ENCODE data around the gene CDX2. TPM values are rescaled to one million over a fixed set of nuclear protein-coding genes. Genes with fewer than 3 reads are reported as not detected.

CDX2 gene
- total RNA-seq, 1 donor from 2014 or later = 1.1 TPM

GRCh38 chr13:27979001-27979643 is 10.0 kb upstream of the CDX2 start:
- peaks cover 63% of the 10 kb centered on the region for H3K27me3 Mint-ChIP-seq (ENCODE audit: unreplicated experiment)
- no peak overlapping the region for H3K27ac Mint-ChIP-seq (ENCODE audit: unreplicated experiment)
- H3K4me3 Mint-ChIP-seq (ENCODE audit: unreplicated experiment) = peak overlapping the region; percentile 69
- TF ChIP-seq, protein P1, sequence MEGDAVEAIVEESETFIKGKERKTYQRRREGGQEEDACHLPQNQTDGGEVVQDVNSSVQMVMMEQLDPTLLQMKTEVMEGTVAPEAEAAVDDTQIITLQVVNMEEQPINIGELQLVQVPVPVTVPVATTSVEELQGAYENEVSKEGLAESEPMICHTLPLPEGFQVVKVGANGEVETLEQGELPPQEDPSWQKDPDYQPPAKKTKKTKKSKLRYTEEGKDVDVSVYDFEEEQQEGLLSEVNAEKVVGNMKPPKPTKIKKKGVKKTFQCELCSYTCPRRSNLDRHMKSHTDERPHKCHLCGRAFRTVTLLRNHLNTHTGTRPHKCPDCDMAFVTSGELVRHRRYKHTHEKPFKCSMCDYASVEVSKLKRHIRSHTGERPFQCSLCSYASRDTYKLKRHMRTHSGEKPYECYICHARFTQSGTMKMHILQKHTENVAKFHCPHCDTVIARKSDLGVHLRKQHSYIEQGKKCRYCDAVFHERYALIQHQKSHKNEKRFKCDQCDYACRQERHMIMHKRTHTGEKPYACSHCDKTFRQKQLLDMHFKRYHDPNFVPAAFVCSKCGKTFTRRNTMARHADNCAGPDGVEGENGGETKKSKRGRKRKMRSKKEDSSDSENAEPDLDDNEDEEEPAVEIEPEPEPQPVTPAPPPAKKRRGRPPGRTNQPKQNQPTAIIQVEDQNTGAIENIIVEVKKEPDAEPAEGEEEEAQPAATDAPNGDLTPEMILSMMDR (IDR thresholded peaks at IDR 0.05; ENCODE audit: partially characterized antibody, unreplicated experiment) = no peak
- peaks cover 5% of the 10 kb centered on the region for H3K4me1 Mint-ChIP-seq (ENCODE audit: low read depth, unreplicated experiment)
- H3K36me3 Mint-ChIP-seq (ENCODE audit: unreplicated experiment) = no peaks in the 10 kb centered on the region
- H3K9me3 Mint-ChIP-seq (ENCODE audit: unreplicated experiment) = peaks cover 18% of the 10 kb centered on the region
- no peak for DNase-seq

DNA sequence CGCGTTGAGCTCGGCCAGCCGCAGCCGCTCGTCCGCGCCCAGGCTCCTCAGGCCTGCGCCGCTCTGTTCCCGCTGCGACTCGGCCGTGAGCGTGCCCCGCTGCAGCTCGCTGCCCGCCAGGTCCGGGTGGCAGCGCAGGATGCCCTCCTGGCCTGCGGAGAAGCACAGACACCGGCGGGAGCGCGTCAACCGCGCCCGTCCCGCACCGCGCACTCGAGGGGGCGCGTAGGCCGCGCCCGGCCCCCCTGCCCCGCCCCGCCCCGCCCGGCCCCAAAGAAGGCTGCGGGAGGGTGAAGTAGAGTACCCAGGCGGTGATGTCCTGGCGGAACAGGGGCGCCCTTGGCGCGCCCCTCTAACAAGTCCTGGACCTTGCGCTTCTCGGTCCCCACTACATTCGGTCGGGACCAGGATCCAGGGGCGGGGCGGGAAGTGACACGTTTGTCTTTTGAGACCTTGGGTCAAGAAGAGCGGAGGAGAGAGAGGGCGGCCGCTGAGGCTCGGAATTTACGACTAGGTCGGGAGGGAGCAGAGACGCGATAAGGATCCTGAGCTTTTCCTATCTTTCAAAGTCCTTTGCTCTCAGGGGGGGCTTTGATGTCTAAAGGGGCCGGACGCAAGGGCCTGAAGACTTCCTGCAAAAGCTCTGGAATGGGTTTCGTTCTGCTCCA is 9.3 kb upstream of the CDX2 start:
- peak; percentile 23 for DNase-seq
- Mint-ChIP-seq H3K9me3 (ENCODE audit: unreplicated experiment) (peaks cover 20% of the 10 kb centered on the region), H3K36me3 (ENCODE audit: unreplicated experiment) (no peaks in the 10 kb centered on the region), H3K27ac (ENCODE audit: unreplicated experiment) (no peak overlapping the region), H3K4me1 (ENCODE audit: low read depth, unreplicated experiment) (peaks cover 9% of the 10 kb centered on the region), H3K4me3 (ENCODE audit: unreplicated experiment) (peak overlapping the region; percentile 69), H3K27me3 (ENCODE audit: unreplicated experiment) (peaks cover 60% of the 10 kb centered on the region)
- TF ChIP-seq, protein P1 (IDR thresholded peaks at IDR 0.05; ENCODE audit: partially characterized antibody, unreplicated experiment) = no peak

DNA sequence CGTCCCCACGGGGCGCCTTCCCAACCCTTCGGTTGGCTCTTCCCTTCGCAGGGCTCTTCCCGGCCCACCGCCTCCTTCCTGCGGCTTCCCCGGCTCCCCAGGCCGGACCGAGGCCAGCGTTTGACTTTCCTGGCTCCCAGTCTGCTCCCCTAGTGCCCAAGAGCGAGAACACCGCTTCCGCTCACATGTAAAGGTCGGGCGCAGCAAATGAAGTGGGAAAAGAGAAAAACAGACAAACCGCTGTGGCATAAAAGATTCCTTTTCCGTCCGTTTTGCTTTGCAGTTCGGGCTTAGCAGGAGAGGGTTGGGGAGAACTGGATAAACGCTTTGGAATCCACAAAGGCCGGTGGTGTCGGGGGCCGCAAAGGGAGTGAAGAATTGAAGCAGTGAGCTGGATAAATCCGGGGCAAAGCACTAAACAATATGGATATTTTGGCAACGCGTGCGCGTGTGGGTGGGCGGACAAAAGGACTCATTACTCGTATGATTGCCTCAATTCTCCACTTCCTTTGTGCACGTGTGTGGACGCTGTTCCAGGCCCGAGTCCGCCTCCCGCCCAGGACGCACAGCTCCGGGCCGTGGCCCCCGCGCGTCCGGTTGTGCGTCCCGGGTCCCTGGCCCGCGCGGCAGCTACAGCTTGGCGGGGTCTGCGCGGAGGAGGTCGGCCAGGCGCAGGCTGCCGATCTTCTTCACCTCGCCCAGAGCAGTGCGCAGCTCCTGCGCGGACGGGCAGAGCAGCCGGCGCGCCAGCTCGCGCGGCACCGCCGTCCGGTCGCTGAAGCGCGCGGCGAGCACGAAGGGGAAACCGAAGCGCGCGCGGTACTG is 8.6 kb upstream of the CDX2 start:
- Mint-ChIP-seq H3K4me1 (ENCODE audit: low read depth, unreplicated experiment) (peaks cover 13% of the 10 kb centered on the region), H3K27ac (ENCODE audit: unreplicated experiment) (no peak overlapping the region), H3K27me3 (ENCODE audit: unreplicated experiment) (peaks cover 60% of the 10 kb centered on the region), H3K4me3 (ENCODE audit: unreplicated experiment) (peak overlapping the region; percentile 82), H3K9me3 (ENCODE audit: unreplicated experiment) (peaks cover 22% of the 10 kb centered on the region), H3K36me3 (ENCODE audit: unreplicated experiment) (no peaks in the 10 kb centered on the region)
- peak; percentile 46 for DNase-seq
- TF ChIP-seq, protein P1 (IDR thresholded peaks at IDR 0.05; ENCODE audit: partially characterized antibody, unreplicated experiment) = no peak

GRCh38 chr13:27976362-27977091 is 7.4 kb upstream of the CDX2 start:
- Mint-ChIP-seq H3K27ac (ENCODE audit: unreplicated experiment) (no peak overlapping the region), H3K27me3 (ENCODE audit: unreplicated experiment) (peaks cover 53% of the 10 kb centered on the region), H3K4me1 (ENCODE audit: low read depth, unreplicated experiment) (peaks cover 14% of the 10 kb centered on the region), H3K9me3 (ENCODE audit: unreplicated experiment) (peaks cover 18% of the 10 kb centered on the region), H3K36me3 (ENCODE audit: unreplicated experiment) (no peaks in the 10 kb centered on the region), H3K4me3 (ENCODE audit: unreplicated experiment) (no peak overlapping the region)
- no peak for DNase-seq
- TF ChIP-seq, protein P1 (IDR thresholded peaks at IDR 0.05; ENCODE audit: partially characterized antibody, unreplicated experiment) = no peak

All from glutamatergic neuron (in vitro differentiated cells).